ENCODE data around the gene ASAP2.

DNA sequence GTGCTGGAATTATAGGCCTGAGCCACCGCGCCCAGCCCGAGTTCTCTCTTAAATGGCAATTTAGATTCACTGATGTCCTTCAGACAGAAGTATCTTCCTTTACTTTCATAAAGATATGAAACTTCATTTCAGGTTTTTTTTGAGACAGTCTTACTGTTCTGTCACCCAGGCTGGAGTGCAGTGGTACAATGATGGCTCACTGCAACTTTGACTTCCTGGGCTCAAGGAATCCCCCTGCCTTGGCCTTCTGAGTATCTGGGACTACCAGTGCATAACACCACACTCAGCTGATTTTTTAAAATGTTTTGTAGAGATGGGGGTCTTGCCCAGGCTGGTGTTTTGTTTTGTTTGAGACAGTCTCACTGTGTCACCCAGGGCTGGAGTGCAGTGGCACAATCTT is 203.5 kb downstream of the ASAP2 start:
- TF ChIP-seq, protein P1, sequence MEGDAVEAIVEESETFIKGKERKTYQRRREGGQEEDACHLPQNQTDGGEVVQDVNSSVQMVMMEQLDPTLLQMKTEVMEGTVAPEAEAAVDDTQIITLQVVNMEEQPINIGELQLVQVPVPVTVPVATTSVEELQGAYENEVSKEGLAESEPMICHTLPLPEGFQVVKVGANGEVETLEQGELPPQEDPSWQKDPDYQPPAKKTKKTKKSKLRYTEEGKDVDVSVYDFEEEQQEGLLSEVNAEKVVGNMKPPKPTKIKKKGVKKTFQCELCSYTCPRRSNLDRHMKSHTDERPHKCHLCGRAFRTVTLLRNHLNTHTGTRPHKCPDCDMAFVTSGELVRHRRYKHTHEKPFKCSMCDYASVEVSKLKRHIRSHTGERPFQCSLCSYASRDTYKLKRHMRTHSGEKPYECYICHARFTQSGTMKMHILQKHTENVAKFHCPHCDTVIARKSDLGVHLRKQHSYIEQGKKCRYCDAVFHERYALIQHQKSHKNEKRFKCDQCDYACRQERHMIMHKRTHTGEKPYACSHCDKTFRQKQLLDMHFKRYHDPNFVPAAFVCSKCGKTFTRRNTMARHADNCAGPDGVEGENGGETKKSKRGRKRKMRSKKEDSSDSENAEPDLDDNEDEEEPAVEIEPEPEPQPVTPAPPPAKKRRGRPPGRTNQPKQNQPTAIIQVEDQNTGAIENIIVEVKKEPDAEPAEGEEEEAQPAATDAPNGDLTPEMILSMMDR (IDR thresholded peaks at IDR 0.05): no peak
- TF ChIP-seq POLR2A (IDR thresholded peaks at IDR 0.05) (no peak), EP300 (IDR thresholded peaks at IDR 0.05) (no peak)

All from tibial nerve (tissue), 4 donors.